ENCODE data around the gene GFM1.

GFM1 gene

DNA sequence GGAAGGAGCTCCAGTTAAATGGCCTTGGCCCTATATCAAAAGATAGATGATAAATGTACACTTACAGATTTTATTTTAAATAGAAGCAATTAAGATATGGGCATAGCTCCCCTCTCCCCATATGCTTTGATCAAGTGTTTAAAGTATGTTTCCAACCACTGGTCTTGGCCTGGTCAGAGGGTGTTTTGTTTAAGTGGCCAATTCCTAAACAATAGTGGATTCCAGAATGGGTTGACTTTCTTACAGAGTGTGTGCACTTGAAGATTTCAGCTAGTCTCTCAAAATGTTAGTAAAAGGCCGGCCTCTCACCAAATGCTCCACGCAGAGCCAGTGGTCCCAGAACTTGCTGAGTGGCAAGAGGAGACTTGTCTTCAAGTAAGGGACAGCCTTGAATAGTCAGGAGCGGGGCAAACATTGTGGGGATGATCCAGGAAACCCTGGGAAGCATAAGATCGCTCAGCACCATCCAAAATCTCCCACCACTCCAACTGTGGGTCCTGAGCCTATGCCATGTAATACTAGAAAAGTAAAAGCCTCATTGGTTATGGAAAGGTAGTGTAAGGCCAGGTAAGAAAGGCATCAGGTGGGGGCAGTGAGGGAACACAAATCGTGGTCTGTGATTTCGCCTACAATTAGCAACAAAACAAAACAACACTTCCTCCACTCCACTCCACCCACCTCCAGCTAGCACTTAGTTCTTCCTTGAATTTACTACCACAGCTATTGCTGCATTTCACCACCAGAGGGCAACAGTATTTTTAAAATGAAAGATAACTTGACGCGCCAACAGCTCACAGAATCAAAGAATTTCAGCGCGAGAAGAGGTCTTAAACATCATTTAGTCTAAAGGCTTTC lies 83.1 kb downstream of the GFM1 start:
- DNase-seq (ENCODE audit: low read depth): no peak

DNA sequence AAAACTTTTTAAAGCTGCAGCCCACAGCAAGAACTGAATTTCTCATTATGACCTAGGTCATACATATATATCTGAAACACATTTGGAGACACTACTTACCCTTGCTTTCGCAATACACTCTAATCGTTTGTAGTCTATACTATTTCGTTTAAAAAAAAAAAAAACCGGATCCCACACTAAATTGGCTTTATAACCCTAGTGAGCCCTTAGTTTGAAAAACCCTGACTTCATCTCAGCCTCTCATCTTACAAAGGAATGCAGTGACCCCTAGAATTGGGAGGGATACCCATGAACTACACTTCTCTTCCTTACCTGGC lies 83.7 kb downstream of the GFM1 start:
- DNase-seq (ENCODE audit: low read depth): no peak

DNA sequence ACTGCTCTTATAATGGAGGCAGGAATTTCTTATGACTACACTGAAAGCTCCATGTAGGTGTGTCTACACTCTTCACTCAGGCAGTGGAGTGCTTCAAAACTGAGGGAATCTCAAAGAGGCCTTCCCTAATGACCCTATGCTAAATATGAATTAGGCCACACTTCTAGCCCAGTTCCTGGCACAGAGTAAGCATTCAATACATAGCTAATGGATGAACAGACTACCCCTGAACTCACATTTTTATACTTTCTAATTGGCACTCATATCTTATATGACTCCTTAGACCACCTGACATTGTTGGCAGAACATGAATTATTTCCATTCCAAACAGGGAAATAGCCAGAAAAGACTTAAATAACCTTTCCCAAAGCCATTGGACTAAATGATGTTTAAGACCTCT lies 84.5 kb downstream of the GFM1 start:
- no peak for DNase-seq (ENCODE audit: low read depth)

DNA sequence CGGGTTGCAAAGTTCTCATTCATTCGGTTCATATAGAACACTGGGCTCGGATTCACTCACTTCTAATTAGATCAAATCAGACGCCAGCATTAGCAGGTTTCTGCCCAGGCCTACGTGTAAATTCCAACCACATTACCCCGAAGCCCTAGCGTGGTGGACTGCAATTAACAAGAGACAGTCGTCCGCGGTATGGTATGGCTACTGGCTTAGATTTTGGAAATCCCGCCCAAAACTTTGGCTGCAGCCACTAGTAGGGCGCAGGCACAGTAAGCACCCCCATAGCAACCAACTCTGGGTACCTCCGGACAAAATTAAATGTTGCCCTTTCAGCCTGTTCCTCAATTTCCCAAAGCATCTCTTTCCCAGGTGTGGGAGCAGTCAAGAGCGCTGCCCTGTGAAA lies 87.2 kb downstream of the GFM1 start:
- DNase-seq (ENCODE audit: low read depth): no peak

DNA sequence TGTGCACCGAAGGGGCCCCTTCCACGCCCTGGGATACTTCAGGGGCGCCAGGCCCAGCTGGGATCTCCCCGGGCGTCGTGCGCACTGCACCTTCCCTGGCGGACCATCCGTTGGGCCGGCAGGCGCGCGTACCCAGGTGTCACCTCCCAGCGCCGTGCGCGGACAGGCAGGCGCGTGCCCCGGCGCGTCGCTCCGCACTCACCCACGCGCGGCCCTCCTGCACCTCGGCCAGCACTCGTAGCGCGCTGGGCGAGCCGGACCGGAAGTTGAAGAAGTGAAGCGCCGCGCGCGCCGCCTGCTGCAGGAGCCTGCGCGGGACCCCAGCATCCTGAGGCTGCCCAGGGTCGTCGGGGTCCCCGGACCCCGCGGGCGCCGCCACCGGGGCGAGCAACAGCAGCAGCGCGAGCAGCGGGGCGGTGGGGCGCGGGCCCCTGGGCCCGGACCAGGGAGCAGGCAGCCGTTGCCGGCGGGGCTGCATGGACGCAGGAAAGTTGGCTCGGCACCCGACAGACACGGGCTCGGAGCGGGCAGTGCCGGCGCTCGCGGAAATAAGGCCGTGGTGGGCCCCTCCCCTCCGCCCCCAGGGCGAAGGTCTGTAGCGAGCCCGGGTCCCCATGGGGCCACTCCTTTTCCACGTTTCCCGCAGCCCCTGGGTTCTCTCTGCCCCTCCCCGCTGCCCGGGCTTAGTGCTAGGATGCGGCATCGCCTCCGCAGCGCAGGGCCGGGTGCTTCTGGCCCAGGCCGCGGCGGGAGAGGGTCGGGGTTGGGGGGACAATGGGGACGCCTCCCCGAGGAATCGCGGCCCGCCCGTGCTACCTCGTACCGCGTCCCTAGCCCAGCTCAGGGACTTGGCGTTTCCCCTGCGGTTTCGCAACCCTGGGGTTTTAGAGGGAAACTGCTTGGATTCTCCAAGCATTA lies 87.9 kb downstream of the GFM1 start, which contains the start of gene RARRES1:
Gene RARRES1 (minus strand): TSS at position 520 of the 918 bp plus-strand sequence. CDS start 42 bp downstream, at position 478.
- no peak for DNase-seq (ENCODE audit: low read depth)

DNA sequence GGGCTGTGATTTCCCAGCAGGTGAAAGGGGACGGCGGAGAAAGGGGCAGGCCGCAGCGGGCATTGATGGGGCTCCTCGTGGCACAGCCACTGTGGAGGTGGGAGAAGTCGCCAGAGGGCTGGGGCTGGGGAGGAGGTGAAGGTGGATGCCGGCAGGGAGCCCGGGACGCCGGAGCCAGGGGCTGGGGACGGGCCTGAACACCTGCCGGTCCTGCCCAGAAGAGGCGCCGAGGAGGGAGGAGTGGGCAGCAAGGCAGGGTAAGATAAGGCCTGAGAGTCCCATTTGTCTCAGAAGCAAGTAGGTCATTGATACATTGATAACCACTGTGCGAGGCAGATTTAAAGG lies 88.5 kb downstream of the GFM1 start:
- DNase-seq (ENCODE audit: low read depth): no peak

DNA sequence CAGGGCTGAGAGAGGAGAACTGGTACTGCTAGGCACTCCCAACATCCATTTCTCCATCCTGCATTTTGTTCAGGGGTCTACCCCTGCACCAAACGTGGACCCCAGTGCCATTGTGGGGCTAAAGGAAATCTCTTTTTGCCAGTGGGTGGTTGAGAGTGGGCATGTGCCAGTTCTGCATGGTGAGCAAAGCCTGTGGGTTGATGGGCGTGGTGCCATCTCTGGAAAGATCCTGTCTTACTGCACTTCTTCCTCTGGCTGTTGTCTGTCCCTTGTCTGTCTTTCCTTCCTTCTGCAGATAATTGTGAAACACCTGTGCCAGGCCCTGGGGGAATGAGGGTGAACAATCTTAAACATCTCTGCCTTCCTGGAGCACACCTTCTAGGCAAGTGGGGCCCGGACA lies 89.3 kb downstream of the GFM1 start:
- no peak for DNase-seq (ENCODE audit: low read depth)

DNA sequence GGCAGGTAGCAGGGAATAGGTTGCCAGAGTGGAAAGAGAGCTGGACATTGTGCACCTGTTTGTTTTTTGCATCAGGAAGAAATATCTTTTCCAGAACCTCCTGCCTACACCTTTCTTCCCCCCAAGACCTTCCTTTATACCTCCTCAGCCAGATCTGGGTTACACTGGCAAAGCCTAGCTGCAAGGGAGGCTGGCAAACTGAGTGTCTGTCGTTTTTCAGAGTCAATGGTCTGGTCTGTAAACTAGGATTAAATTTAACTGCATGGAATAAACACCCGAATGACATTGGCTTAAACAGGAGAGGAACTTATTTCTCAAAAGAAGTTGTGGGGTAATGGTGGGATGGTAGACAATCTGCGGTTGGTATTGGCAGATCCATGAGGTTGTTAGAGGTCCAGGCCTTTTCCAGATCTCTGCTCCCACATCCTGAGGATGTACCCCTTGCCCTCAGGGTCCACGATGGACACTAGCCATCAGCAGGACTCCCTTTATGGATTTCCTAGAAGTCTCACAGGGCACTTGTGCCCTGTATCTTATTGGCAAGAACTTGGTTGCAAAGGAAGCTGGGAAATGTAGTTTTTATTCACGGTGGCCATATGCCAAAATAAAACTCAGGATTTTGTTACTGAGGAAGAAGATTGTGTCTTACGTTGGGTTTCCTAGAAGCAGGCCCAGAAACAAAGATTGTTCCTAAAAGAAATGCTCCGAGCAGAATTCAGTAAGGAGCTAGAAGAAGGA lies 91.1 kb downstream of the GFM1 start:
- no peak for DNase-seq (ENCODE audit: low read depth)

DNA sequence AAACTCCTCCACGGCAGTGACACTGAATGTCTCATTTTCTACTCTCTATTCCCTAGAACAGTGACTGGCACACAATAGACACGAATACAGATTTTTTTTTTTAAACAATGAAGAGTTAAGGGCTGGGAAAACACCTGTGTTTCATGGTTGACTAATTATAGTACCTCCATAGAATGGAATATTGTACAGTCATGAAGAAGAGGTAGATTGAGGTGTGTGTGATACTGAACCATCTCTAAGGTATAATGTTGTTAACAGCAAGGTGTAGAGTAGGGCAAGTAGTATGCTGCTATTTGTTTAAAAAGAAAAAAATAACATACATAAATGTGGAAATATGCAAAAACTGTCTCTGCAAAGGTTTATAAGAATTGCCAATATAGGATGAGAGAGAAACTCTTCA lies 93.1 kb downstream of the GFM1 start:
- DNase-seq (ENCODE audit: low read depth): no peak

DNA sequence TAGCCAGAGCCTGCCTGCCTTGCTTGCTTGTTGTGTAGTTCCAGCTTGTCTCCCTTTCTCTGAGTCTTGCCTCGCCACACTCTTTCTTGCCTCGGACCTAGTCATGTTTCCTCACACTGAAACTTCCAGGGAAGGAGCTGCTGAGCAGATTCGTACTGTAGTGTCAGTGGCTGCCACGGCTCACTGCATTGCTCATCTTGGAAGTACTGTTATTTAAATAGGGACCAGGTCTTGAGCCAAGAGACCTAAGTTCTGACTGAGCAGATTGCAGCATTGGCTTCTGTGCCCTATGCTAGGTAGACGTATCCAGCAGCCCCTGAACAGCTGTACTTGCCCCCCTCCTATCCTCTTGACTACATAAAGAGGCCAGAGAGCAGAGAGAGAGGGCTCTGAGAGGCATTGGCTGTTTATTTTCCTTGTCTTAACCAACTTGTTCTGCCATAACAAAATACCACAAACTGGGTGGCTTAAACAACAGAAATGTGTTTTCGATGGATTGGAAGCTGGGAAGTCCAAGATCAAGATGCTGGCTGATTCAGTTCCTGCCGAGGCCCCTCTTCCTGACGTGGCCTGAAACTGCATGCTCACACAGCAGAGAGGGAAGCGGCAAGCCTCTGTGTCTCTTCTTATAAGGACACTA lies 93.8 kb downstream of the GFM1 start:
- DNase-seq (ENCODE audit: low read depth): no peak

DNA sequence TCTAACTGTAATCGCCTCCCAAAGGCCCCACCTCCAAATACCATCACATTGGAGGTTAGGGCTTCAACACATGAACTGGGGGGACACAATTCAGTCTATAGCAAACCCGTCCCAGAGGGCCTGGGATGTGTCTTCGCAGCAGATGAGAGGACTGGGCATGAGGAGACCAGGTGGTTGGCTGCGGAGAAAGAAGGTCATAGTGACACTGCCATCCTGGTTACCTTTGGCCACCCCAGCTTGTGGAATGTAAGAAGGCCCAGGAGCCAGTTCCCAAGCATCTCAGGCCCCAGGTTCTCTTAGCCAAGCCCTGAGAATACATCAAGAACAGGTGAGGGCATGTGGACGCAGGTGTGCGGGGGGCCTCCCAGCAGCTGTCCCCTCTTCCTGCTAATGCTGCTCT lies 94.3 kb downstream of the GFM1 start:
- DNase-seq (ENCODE audit: low read depth): no peak

DNA sequence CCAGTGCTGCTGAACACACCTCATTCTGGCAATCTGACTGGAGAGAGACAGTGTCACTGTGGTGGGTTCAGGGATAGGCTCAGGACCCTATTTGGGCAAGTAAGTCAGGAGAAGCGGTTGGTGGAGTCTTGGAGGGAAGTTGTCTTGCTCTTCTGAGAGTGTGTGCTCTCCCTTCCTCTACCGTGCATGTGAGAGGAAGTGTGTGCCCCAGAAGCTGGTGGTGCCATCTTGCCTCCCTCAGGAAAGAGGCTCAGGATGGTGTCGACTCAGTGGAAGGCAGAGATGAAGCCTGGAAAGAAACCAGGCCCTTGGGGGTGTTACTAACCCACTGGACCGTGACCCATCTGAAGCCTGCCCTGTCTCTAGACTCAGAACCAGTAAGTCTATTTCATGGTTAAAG lies 94.8 kb downstream of the GFM1 start:
- no peak for DNase-seq (ENCODE audit: low read depth)

DNA sequence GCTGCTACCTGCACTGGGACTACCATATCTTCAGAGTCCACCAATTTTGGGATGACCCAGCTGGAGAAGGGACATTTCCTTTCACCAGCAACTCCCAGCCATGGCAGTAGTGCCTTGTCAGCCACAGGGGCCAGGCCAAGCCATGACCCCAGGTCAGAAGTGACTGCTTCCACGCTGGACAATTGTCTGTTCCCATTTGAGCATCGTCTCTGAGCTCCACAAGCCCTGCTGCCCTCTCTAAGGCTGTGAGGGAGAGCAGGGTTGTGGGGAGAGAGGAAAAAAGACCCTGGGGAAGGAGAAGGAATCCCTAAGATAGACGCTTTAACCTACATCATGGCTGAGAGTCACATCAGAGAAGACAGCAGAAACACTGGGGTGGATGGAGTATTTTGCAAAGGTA lies 95.3 kb downstream of the GFM1 start:
- DNase-seq (ENCODE audit: low read depth): no peak

Data from T-helper 22 cell (primary cell).